Measurements from ENCODE around the gene BMPR1A. TPM values are rescaled to one million over a fixed set of nuclear protein-coding genes. Genes with fewer than 3 reads are reported as not detected.
"Not testable (repeated sequence)": the region's sequence is repeated elsewhere in the genome, so short reads cannot be mapped to it uniquely, and the experiment has no call there.

Gene BMPR1A
- total RNA-seq, 1 donor from 2014 or later, result 9.7 TPM

GRCh38 chr10:86734207-86734988, 22.0 kb upstream of the BMPR1A start:
- no peak overlapping the region for H3K27ac Mint-ChIP-seq
- peaks cover 6% of the 10 kb centered on the region for H3K27me3 Mint-ChIP-seq (ENCODE audit: insufficient read depth)

GRCh38 chr10:86735278-86735677, 21.1 kb upstream of the BMPR1A start:
- H3K4me1 Mint-ChIP-seq (ENCODE audit: low read depth); H3K9me3 Mint-ChIP-seq; H3K27me3 Mint-ChIP-seq (ENCODE audit: insufficient read depth); H3K36me3 Mint-ChIP-seq (ENCODE audit: low read depth); DNase-seq (ENCODE audit: low spot score); intact Hi-C loops (cut with micrococcal nuclease); H3K27ac Mint-ChIP-seq; H3K4me3 Mint-ChIP-seq: not testable (repeated sequence)

More at GRCh38 chr10:86734207-86734988, 22.0 kb upstream of the BMPR1A start:
- H3K4me1 Mint-ChIP-seq (ENCODE audit: low read depth), result no peaks in the 10 kb centered on the region
- H3K4me3 Mint-ChIP-seq, result no peak overlapping the region
- no peaks in the 10 kb centered on the region for H3K36me3 Mint-ChIP-seq (ENCODE audit: low read depth)
- intact Hi-C loops (cut with micrococcal nuclease), result no loop called here
- DNase-seq (ENCODE audit: low spot score), result no peak
- no peaks in the 10 kb centered on the region for H3K9me3 Mint-ChIP-seq

GRCh38 chr10:86742230-86742629, 14.2 kb upstream of the BMPR1A start:
- Mint-ChIP-seq H3K4me3 (no peak overlapping the region), H3K36me3 (ENCODE audit: low read depth) (no peaks in the 10 kb centered on the region), H3K4me1 (ENCODE audit: low read depth) (no peaks in the 10 kb centered on the region), H3K27me3 (ENCODE audit: insufficient read depth) (peaks cover 11% of the 10 kb centered on the region), H3K27ac (no peak overlapping the region), H3K9me3 (no peaks in the 10 kb centered on the region)
- intact Hi-C loops (cut with micrococcal nuclease), result no loop called here
- no peak for DNase-seq (ENCODE audit: low spot score)

DNA sequence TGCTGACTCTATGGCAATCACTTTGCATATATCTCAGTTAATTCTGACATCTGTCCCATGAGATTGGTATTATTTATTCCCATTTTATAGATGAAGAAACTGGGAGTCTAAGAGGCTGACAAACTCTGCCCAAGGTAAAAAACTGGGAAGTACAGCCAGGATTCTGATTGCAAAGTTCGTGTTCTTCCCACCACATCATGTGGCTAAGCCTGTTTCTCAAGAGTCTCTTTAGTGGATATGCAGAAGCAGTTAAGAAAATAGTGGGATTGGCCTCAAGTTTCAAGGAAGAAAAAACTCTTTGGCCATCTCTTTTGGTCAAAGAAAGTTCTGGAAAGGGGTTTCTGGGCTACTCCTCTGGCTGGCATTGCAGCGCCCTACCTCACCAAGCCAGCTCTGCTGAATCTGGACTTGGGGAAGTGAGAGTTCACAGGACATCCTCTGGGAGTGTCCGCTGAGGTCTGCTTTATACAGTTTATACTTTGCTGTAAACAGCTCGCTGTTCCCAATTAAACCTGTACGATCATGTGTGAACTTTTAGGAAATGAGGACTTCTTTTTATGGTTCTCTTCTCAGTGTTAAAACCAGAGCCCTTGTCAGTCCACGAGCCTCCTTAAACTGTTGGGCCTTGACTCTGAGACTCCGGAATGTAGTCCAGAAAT, 12.2 kb upstream of the BMPR1A start:
- no peak for DNase-seq (ENCODE audit: low spot score)
- intact Hi-C loops (cut with micrococcal nuclease), result no loop called here
- no peak overlapping the region for H3K4me3 Mint-ChIP-seq
- H3K27ac Mint-ChIP-seq, result no peak overlapping the region
- no peaks in the 10 kb centered on the region for H3K36me3 Mint-ChIP-seq (ENCODE audit: low read depth)
- H3K9me3 Mint-ChIP-seq, result no peaks in the 10 kb centered on the region
- peaks cover 7% of the 10 kb centered on the region for H3K27me3 Mint-ChIP-seq (ENCODE audit: insufficient read depth)
- H3K4me1 Mint-ChIP-seq (ENCODE audit: low read depth), result no peaks in the 10 kb centered on the region

- H3K9me3 Mint-ChIP-seq, result no peaks in the 10 kb centered on the region
- no peaks in the 10 kb centered on the region for H3K36me3 Mint-ChIP-seq (ENCODE audit: low read depth)
- peaks cover 9% of the 10 kb centered on the region for H3K4me1 Mint-ChIP-seq (ENCODE audit: low read depth)
- no peak overlapping the region for H3K27ac Mint-ChIP-seq
- H3K4me3 Mint-ChIP-seq, result no peak overlapping the region
- peaks cover 9% of the 10 kb centered on the region for H3K27me3 Mint-ChIP-seq (ENCODE audit: insufficient read depth)
- no peak for DNase-seq (ENCODE audit: low spot score)
- intact Hi-C loops (cut with micrococcal nuclease), result no loop called here
Measured at GRCh38 chr10:86747796-86748581, 8.4 kb upstream of the BMPR1A start.

DNA sequence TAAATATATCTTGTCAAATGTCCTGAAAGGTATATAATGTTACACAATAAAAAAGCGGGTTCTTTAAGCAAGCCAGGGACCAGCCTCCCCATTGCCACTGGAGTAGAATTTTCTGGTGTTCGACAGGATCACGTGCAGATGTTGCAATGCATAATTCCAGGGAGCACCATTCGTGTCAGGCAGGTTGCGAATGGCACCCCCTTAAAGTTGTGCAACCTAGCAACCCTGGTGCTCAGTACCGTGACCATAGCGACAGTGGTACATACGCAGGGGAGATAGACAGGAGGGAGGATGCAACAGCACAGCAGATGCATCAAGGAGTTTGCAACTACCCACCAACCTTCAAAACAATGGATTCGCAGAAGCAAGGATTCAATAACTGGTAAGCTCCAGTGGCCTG, 6.6 kb upstream of the BMPR1A start:
- Mint-ChIP-seq H3K27me3 (ENCODE audit: insufficient read depth) (peaks cover 11% of the 10 kb centered on the region), H3K36me3 (ENCODE audit: low read depth) (no peaks in the 10 kb centered on the region), H3K4me1 (ENCODE audit: low read depth) (peaks cover 19% of the 10 kb centered on the region), H3K27ac (no peak overlapping the region), H3K9me3 (no peaks in the 10 kb centered on the region), H3K4me3 (no peak overlapping the region)
- intact Hi-C loops (cut with micrococcal nuclease), result loop anchor here (10.0 kb wide), 1 partner anchor 755 kb away; the partner anchor contains the start of gene MINPP1
- DNase-seq (ENCODE audit: low spot score), result no peak

GRCh38 chr10:86751477-86751876, 4.9 kb upstream of the BMPR1A start:
- Mint-ChIP-seq H3K9me3 (no peaks in the 10 kb centered on the region), H3K27ac (no peak overlapping the region), H3K4me1 (ENCODE audit: low read depth) (peaks cover 27% of the 10 kb centered on the region), H3K4me3 (no peak overlapping the region), H3K27me3 (ENCODE audit: insufficient read depth) (peaks cover 17% of the 10 kb centered on the region), H3K36me3 (ENCODE audit: low read depth) (no peaks in the 10 kb centered on the region)
- no peak for DNase-seq (ENCODE audit: low spot score)
- intact Hi-C loops (cut with micrococcal nuclease), result loop anchor here (10.0 kb wide), 1 partner anchor 753 kb away; the partner anchor contains the start of gene MINPP1

GRCh38 chr10:86752311-86752710, 4.1 kb upstream of the BMPR1A start:
- intact Hi-C loops (cut with micrococcal nuclease), result loop anchor here (10.0 kb wide), 1 partner anchor 752 kb away; the partner anchor contains the start of gene MINPP1
- no peak overlapping the region for H3K4me3 Mint-ChIP-seq
- H3K27ac Mint-ChIP-seq, result no peak overlapping the region
- no peak for DNase-seq (ENCODE audit: low spot score)
- H3K9me3 Mint-ChIP-seq, result no peaks in the 10 kb centered on the region
- H3K36me3 Mint-ChIP-seq (ENCODE audit: low read depth), result no peaks in the 10 kb centered on the region
- peaks cover 28% of the 10 kb centered on the region for H3K4me1 Mint-ChIP-seq (ENCODE audit: low read depth)
- H3K27me3 Mint-ChIP-seq (ENCODE audit: insufficient read depth), result peaks cover 18% of the 10 kb centered on the region

DNA sequence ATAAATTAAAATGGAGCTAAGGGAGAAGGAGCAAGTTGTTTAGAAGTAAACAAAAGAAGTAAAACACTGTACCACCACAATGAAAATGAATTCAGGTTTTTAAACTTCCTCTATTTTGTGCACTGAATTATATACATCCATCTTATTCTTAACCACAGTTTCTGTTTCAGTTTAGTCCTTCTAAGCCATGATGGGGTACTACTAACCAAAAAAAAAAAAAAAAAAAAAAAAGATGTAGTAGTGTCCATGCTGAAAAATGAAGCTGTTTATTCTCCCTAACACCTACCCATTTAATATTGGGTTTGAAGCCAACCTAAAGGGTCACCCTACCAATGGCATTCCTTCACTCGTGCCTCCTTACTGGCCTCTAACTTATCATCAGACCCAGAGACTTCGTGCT, 3.4 kb upstream of the BMPR1A start:
- H3K36me3 Mint-ChIP-seq (ENCODE audit: low read depth), result peaks cover 2% of the 10 kb centered on the region
- H3K27ac Mint-ChIP-seq, result no peak overlapping the region
- no peak overlapping the region for H3K4me3 Mint-ChIP-seq
- H3K27me3 Mint-ChIP-seq (ENCODE audit: insufficient read depth), result peaks cover 26% of the 10 kb centered on the region
- no peaks in the 10 kb centered on the region for H3K9me3 Mint-ChIP-seq
- no peak for DNase-seq (ENCODE audit: low spot score)
- intact Hi-C loops (cut with micrococcal nuclease), result loop anchor here (10.0 kb wide), 1 partner anchor 752 kb away; the partner anchor contains the start of gene MINPP1
- peaks cover 35% of the 10 kb centered on the region for H3K4me1 Mint-ChIP-seq (ENCODE audit: low read depth)

DNA sequence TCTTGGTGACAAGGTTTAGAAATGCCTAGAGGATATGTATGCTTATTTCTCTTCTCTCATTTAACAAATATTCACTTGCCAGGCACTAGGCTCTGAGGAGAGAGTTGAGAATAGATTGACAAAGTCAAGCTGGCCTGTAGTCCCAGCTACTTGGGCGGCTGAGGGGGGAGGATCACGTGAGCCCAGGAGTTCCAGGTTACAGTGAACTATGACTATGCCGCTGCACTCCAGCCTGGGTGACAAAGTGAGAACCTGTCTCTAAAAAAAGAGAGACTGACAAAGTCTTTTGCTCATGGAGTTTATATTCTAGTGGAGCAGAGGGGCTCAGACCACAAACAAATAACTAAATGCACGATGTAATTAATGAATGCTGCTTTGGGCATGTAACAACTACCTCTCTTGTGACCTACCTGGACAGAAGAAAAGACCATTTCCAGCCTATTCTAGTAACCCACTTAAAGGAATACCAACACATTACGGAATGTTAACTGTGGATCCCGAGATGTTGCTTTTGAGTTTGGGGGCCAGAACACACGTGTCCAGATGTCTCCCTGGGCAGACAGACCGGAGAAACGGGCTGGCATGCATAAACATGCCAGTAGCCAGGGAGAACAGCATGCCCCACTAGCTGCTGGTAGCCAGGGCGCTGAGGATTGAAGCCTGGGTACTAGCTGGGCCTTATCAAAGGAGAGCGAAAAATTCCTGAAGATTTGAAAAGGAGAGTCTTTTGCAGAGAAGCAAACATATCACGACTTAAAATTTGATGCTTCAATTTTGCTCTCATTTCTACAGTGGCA, 2.6 kb upstream of the BMPR1A start:
- Mint-ChIP-seq H3K27ac (no peak overlapping the region), H3K27me3 (ENCODE audit: insufficient read depth) (peaks cover 34% of the 10 kb centered on the region), H3K4me3 (peak overlapping the region; percentile 32), H3K36me3 (ENCODE audit: low read depth) (peaks cover 6% of the 10 kb centered on the region), H3K4me1 (ENCODE audit: low read depth) (peaks cover 43% of the 10 kb centered on the region), H3K9me3 (no peaks in the 10 kb centered on the region)
- no peak for DNase-seq (ENCODE audit: low spot score)
- intact Hi-C loops (cut with micrococcal nuclease), result loop anchor here (10.0 kb wide), 1 partner anchor 751 kb away; the partner anchor contains the start of gene MINPP1

DNA sequence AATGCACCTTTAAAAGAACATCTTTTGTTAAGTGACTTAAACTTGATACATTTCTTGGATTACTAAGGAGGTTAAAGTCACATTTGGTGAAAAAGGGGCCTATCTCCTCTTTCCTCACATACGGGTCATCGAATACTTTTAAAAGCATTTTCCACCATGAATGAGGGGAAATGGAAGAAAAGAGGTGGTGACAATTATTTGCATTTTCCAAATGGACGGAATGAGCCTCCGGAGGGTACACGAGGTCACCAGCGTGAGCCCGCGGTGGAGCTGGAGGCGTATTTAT, 1.0 kb upstream of the BMPR1A start:
- Mint-ChIP-seq H3K4me3 (peak overlapping the region; percentile 86), H3K4me1 (ENCODE audit: low read depth) (peaks cover 52% of the 10 kb centered on the region), H3K36me3 (ENCODE audit: low read depth) (peaks cover 6% of the 10 kb centered on the region), H3K27me3 (ENCODE audit: insufficient read depth) (peaks cover 43% of the 10 kb centered on the region), H3K27ac (peak overlapping the region; percentile 86), H3K9me3 (no peaks in the 10 kb centered on the region)
- DNase-seq (ENCODE audit: low spot score), result no peak
- intact Hi-C loops (cut with micrococcal nuclease), result loop anchor here (5.0 to 10.0 kb wide), 2 partner anchors 353 to 749 kb away; partner anchors contain the start of gene MINPP1

All from activated T-helper 1 cell treated with anti-CD3 and anti-CD28 coated beads, Interleukin-12 subunit alpha, Interleukin-12 subunit beta, Interleukin-2, Interleukin-4 antibody, amounts not matched to agents 30 ng/mL and 10 ng/mL and 1 ng/mL, durations not matched to agents 14 hours and 24 hours and 36 hours (primary cell).